GM18868 (cell line): Measurements from ENCODE around the gene BCR.
"Not testable (repeated sequence)": the region's sequence is repeated elsewhere in the genome, so short reads cannot be mapped to it uniquely, and the experiment has no call there.

ENCODE experiments used
- ATAC-seq: cut with Tn5 transposase; IDR thresholded peaks from one replicate; pipeline ENCODE4 v1.9.1; 2021; ENCODE audit warnings: mild to moderate bottlenecking, moderate library complexity; ENCODE audit not compliant: unreplicated experiment

The BCR gene

GRCh38 chr22:23180301-23180892 is at the start of gene BCR:
Gene BCR, plus strand, starts transcription at chr22:23180509. Its CDS starts 452 bp downstream, at chr22:23180961.
- ATAC-seq, result no peak

GRCh38 chr22:23130697-23131096 is 49.6 kb upstream of the BCR start:
- ATAC-seq, result no peak

- ATAC-seq, result no peak
Observed at GRCh38 chr22:23131931-23132330, 48.4 kb upstream of the BCR start.

- no peak for ATAC-seq
Observed at GRCh38 chr22:23132376-23133091, 47.8 kb upstream of the BCR start.

- ATAC-seq, result no peak
Observed at GRCh38 chr22:23133922-23134321, 46.4 kb upstream of the BCR start.

GRCh38 chr22:23136991-23137390 is 43.3 kb upstream of the BCR start:
- ATAC-seq, result not testable (repeated sequence)

- ATAC-seq, result no peak
Observed at GRCh38 chr22:23137468-23137867, 42.8 kb upstream of the BCR start.

GRCh38 chr22:23137905-23138561 is 42.3 kb upstream of the BCR start:
- peak; percentile 43 for ATAC-seq

- ATAC-seq, result no peak
Observed at GRCh38 chr22:23138584-23139435, 41.5 kb upstream of the BCR start.

GRCh38 chr22:23140385-23140784 is 39.9 kb upstream of the BCR start:
- no peak for ATAC-seq

GRCh38 chr22:23142546-23143105 is 37.7 kb upstream of the BCR start:
- no peak for ATAC-seq

- no peak for ATAC-seq
Observed at GRCh38 chr22:23143119-23143518, 37.2 kb upstream of the BCR start.

- ATAC-seq, result no peak
Observed at GRCh38 chr22:23144432-23144831, 35.9 kb upstream of the BCR start.

- ATAC-seq, result no peak
Observed at GRCh38 chr22:23144932-23145877, 35.1 kb upstream of the BCR start, which contains the start of gene RAB36. Gene RAB36, plus strand, starts transcription at chr22:23145477. Its CDS starts 1,140 bp downstream, at chr22:23146617.

GRCh38 chr22:23145878-23146470 is 34.3 kb upstream of the BCR start:
- no peak for ATAC-seq

GRCh38 chr22:23146478-23147205 is 33.7 kb upstream of the BCR start:
- ATAC-seq, result no peak

GRCh38 chr22:23147617-23148387 is 32.5 kb upstream of the BCR start:
- no peak for ATAC-seq

- no peak for ATAC-seq
Observed at GRCh38 chr22:23149743-23150238, 30.5 kb upstream of the BCR start.
